BLaER1 (cell line): ENCODE measurements around the gene MMP25.
"Not testable (repeated sequence)": the region's sequence is repeated elsewhere in the genome, so short reads cannot be mapped to it uniquely, and the experiment has no call there.

Experiments used
- H3K27ac ChIP-seq: shearing (Covaris generic); formaldehyde crosslinking; 2 replicates; pipeline ENCODE4 v1.8.1; 2022
- H3K27me3 ChIP-seq: shearing (Covaris generic); formaldehyde crosslinking; 2 replicates; pipeline ENCODE4 v1.8.1; 2022
- H3K36me3 ChIP-seq: shearing (Covaris generic); formaldehyde crosslinking; 2 replicates; pipeline ENCODE4 v1.8.1; 2022
- H3K4me1 ChIP-seq: shearing (Covaris generic); formaldehyde crosslinking; 2 replicates; pipeline ENCODE4 v1.8.1; 2022
- H3K4me2 ChIP-seq: shearing (Covaris generic); formaldehyde crosslinking; 2 replicates; pipeline ENCODE4 v1.8.1; 2022
- H3K4me3 ChIP-seq: shearing (Covaris generic); formaldehyde crosslinking; 2 replicates; pipeline ENCODE4 v1.8.1; 2022
- H3K9ac ChIP-seq: shearing (Covaris generic); formaldehyde crosslinking; 2 replicates; pipeline ENCODE4 v1.8.1; 2022
- H3K9me3 ChIP-seq: shearing (Covaris generic); formaldehyde crosslinking; 2 replicates; pipeline ENCODE4 v1.8.1; 2022
- H4K20me1 ChIP-seq: shearing (Covaris generic); formaldehyde crosslinking; 2 replicates; pipeline ENCODE4 v1.8.1; 2022
- Cebpa-rat ChIP-seq: shearing (Covaris generic); IDR thresholded peaks from 2 replicates; pipeline ENCODE4 v1.8.1; 2022

The MMP25 gene

DNA sequence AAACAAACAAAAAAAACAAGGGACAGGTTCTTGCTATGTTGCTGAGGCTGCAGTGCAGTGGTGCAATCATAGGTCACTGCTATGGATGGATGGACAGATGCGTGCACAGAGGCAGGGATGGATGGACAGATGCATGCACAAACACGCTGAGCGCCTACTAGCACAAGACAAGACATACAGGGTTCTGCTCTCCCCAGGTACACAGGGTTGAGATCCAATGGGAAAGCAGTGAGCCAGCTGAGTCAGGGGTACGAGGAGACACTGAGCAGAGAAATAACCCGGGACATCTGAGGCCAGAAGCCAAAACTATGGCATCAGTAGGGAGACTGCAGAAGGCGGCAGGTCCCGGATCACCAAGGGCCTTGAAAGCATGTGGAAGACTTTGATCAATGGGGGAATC, 25.3 kb downstream of the MMP25 start:
- TF ChIP-seq Cebpa-rat: no peak; the same call in 1 of the 2 replicates
- Histone ChIP-seq H3K9ac (no peak overlapping the region), H4K20me1 (no peaks in the 10 kb centered on the region), H3K27me3 (no peaks in the 10 kb centered on the region), H3K27ac (no peak overlapping the region), H3K9me3 (no peaks in the 10 kb centered on the region), H3K4me1 (peaks cover 76% of the 10 kb centered on the region), H3K4me2 (peak overlapping the region; percentile 28; the same call in 1 of the 2 replicates), H3K36me3 (no peaks in the 10 kb centered on the region), H3K4me3 (no peak overlapping the region)

DNA sequence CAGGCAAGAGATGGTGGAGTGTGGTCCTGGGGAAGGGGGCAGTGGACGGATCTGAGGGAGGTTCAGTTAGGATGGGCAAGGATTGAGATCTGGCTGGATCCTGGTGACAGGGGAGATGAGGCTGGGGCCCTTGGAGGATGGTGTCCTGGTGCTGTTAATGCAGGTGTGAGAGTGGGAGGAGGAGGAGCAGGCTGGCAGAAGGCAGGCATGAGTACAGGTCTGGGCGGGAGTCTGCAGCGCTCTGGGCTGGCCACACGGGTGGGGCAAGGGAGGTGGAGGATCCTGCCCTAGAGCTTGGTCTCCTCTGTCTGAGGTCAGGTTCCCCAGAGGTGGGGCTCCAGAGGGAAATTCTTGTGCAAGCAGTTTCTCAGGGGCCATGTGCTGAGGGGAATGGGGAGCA, 25.8 kb downstream of the MMP25 start:
- H3K4me3 ChIP-seq, H3K36me3 ChIP-seq, H3K9ac ChIP-seq, H3K27ac ChIP-seq, H4K20me1 ChIP-seq, H3K27me3 ChIP-seq, H3K9me3 ChIP-seq: not testable (repeated sequence)
- Histone ChIP-seq H3K4me1 (peaks cover 81% of the 10 kb centered on the region), H3K4me2 (peak overlapping the region; percentile 28; the same call in 1 of the 2 replicates)

DNA sequence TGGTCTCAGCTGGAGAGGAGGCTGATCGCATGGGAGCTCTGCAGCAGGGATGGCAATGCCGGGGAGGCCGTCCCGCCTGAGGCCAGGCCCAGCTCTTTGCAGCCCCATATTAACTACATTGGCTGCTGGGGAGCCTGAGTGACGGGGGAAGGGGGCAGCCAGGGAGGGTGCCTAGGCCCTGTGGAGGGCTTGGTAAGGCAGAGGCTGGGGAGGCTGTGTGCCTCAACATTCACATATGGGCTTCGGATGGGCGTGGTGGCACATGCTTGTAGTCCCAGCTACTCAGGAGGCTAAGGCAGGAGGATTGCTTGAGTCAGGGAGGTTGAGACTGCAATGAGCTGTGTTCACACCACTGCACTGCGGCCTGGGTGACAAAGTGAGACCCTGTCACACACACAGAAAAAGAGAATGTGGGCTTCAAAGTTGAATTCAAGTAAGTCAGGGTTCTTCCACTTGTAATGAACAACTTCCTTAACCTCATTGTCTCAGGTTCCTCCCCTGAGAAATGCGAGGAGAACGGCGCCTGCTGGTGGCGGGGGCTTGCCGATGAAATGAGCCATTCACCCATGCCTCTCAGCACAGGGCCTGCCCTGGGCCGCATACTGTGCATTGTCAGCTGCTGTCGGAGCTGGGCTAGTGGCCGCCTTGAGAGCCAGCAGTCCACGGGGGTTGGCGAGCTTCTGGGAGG, 26.4 kb downstream of the MMP25 start:
- not testable (repeated sequence) for H4K20me1 ChIP-seq, H3K27me3 ChIP-seq, H3K36me3 ChIP-seq, H3K4me3 ChIP-seq, H3K9ac ChIP-seq, H3K27ac ChIP-seq, H3K9me3 ChIP-seq
- Histone ChIP-seq H3K4me1 (peaks cover 81% of the 10 kb centered on the region), H3K4me2 (peak overlapping the region; percentile 87)

DNA sequence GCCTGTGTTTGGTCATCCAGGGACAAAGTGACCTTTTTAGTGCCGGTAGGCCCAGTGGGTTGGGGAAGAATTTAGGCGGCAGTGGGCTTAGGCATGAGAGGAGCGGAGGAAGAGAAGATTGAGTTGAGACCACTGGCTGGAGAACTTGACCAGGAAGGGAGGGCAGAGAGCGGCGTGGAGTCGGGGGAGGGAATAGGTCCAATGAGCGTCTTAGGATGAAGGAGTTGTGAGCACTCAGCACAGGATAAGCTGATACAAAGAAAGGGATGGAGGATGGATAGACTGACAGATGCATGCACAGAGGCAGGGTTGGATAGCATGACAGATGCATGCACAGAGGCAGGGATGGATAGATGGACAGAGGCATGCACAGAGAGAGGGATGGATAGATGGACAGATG, 27.1 kb downstream of the MMP25 start:
- peak overlapping the region; percentile 87 for H3K4me2 ChIP-seq

DNA sequence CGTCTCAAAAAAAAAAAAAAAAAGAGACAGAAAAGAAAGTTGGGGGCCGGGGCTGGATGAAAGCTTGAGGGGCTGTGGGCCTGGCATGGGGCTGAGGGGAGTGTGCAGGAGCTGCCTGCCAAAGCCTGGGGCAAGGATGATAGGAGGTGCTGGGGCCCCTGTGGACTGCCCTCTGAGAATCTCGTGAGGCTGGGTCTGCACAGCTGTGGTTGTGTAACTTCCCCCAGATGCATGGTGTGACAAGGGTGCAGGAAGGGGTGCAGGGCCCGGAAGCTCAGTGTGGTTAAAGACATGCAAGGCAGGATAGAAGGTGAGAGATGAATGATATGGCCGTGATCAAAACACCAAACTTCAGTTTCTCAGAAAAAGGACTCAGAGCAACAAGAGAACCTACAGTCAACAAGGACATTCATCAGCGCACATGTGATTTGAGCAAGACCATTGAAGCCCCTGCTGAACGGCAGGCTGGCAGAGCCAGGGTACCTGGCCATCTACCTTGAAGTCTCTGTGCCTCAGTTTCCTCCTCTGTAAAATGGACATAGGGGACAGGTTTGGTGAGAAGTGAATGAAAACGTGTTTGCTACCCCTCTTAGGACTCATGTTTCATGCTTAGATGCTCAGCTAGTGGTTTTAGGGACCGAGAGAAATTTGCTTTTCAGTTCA, 28.6 kb downstream of the MMP25 start:
- Histone ChIP-seq H3K27ac (peak overlapping the region; percentile 90), H3K4me2 (peak overlapping the region; percentile 87), H3K9me3 (peaks cover 19% of the 10 kb centered on the region), H3K27me3 (no peaks in the 10 kb centered on the region), H3K9ac (peak overlapping the region; percentile 69; the same call in 1 of the 2 replicates), H4K20me1 (no peaks in the 10 kb centered on the region), H3K36me3 (no peaks in the 10 kb centered on the region), H3K4me3 (peak overlapping the region; percentile 2; the same call in 1 of the 2 replicates), H3K4me1 (peaks cover 86% of the 10 kb centered on the region)
- peak; percentile 96 for TF ChIP-seq Cebpa-rat

More for the DNA sequence above, 27.1 kb downstream of the MMP25 start:
- Histone ChIP-seq H3K4me3 (no peak overlapping the region), H3K9me3 (peaks cover 9% of the 10 kb centered on the region; the same call in 1 of the 2 replicates), H3K36me3 (no peaks in the 10 kb centered on the region), H3K27ac (no peak overlapping the region), H3K27me3 (no peaks in the 10 kb centered on the region), H3K4me1 (peaks cover 81% of the 10 kb centered on the region), H4K20me1 (no peaks in the 10 kb centered on the region), H3K9ac (no peak overlapping the region)
- no peak for TF ChIP-seq Cebpa-rat

DNA sequence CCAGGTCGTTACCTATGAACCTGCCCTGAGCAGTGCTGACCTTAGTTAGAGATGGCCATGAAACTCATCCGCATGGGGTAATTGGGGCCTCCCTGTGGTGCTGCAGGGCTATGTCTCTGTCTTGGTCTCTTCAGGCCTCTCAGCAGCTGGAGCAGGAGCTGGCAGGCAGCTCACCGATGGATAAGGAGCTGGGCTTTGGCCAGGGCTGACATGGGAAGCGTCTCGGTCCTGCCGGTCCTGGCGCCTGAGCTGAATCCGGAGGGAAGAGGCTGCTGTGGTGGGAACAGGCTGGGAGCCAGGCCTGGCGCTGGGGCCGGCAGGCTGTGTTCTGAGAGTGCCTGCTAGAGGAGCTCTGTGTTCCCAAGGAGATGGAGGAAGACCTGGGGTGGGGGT, 29.2 kb downstream of the MMP25 start:
- Histone ChIP-seq H3K4me2 (peak overlapping the region; percentile 87), H3K9ac (peak overlapping the region; percentile 69; the same call in 1 of the 2 replicates), H4K20me1 (no peaks in the 10 kb centered on the region), H3K36me3 (no peaks in the 10 kb centered on the region), H3K4me3 (peak overlapping the region; percentile 2; the same call in 1 of the 2 replicates), H3K9me3 (peaks cover 25% of the 10 kb centered on the region), H3K4me1 (peaks cover 84% of the 10 kb centered on the region), H3K27ac (peak overlapping the region; percentile 90), H3K27me3 (no peaks in the 10 kb centered on the region)
- TF ChIP-seq Cebpa-rat: no peak

DNA sequence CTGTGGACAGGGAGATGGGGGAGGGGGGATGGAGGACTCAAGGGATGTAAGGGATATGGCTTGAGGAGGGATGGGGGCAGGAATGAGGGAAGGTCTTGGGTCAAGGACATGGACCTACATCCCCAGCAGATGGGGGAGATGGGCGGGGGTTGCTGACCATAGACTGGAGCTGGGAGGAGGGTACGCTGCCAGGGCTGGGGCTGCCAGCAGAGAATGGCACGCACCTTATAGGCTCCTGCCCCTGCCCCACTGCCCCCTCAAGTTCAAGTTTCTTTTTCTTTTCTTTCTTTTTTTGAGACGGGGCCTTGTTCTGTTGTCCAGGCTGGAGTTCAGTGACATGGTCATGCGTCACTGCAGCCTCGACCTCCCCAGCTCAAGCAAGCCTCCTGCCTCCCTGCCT, 29.6 kb downstream of the MMP25 start:
- H3K4me2 ChIP-seq: peak overlapping the region; percentile 87
- not testable (repeated sequence) for H4K20me1 ChIP-seq, H3K27me3 ChIP-seq, H3K4me3 ChIP-seq, H3K36me3 ChIP-seq
- H3K9me3 ChIP-seq: peaks cover 29% of the 10 kb centered on the region
- peaks cover 82% of the 10 kb centered on the region for H3K4me1 ChIP-seq
- peak overlapping the region; percentile 48; the same call in 1 of the 2 replicates for H3K9ac ChIP-seq
- peak overlapping the region; percentile 90 for H3K27ac ChIP-seq

DNA sequence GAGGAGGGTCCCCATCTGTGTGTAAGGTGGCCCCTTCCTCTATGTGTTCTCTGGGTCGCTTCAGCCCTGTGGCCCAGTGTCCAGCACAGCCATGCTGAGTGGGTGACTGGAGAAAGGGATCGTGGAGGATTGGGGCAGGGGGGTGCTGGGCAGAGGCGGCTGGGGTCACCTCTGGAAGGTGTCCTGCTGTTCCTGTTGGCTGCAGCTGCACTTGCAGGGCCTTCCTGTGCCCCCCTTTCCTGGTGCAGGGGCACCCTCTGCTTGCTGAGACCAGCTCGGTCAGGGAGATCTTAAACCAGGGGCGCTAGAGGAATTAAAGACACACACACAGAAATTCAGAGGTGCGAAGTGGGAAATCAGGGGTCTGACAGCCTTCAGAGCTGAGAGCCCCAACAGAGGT, 30.2 kb downstream of the MMP25 start:
- TF ChIP-seq Cebpa-rat: no peak
- peak overlapping the region; percentile 11; the same call in 1 of the 2 replicates for H3K4me3 ChIP-seq
- H3K9me3 ChIP-seq: peaks cover 33% of the 10 kb centered on the region
- H3K27me3 ChIP-seq: no peaks in the 10 kb centered on the region
- H3K36me3 ChIP-seq: no peaks in the 10 kb centered on the region
- H3K4me1 ChIP-seq: peaks cover 80% of the 10 kb centered on the region
- peak overlapping the region; percentile 48 for H3K9ac ChIP-seq
- peak overlapping the region; percentile 87 for H3K4me2 ChIP-seq
- H3K27ac ChIP-seq: peak overlapping the region; percentile 90
- no peaks in the 10 kb centered on the region for H4K20me1 ChIP-seq

DNA sequence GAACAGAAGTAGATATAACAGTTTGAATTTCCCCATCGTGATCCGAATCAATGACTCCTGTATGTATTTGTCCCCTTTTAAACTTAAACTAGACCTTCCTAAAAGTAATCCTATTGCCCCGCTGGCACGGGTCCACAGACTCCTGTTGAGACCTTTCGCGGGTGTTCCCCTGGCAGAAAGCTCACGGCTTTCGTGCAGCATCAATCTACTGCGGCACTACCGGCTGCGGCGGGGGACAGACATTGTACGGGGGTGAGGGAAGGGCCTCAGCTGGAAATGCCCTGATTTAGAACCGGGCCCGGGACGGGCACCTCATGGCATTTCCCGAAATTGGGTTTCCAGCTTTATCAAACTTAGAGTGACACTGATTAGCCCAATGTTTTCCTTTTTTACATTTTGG, 33.7 kb downstream of the MMP25 start:
- no peak for TF ChIP-seq Cebpa-rat
- Histone ChIP-seq H3K36me3 (no peaks in the 10 kb centered on the region), H3K9ac (no peak overlapping the region), H3K9me3 (peaks cover 33% of the 10 kb centered on the region), H3K4me3 (no peak overlapping the region), H3K4me1 (peaks cover 53% of the 10 kb centered on the region), H3K4me2 (no peak overlapping the region), H4K20me1 (no peaks in the 10 kb centered on the region), H3K27me3 (no peaks in the 10 kb centered on the region), H3K27ac (no peak overlapping the region)

DNA sequence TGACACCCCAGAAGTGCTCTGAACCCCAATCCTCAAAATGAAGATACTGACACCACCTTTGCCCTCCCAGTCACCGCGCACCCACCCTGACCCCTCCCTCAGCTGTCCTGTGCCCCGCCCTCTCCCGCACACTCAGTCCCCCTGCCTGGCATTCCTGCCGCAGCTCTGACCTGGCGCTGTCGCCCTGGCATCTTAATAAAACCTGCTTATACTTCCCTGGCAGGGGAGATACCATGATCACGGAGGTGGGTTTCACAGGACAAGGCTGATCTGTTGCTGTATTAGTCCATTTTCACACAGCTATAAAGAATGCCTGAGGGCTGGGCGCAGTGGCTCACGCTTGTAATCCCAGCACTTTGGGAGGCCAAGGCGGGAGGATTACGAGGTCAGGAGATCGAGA, 35.6 kb downstream of the MMP25 start:
- not testable (repeated sequence) for H3K27me3 ChIP-seq, H3K27ac ChIP-seq, H4K20me1 ChIP-seq, H3K9ac ChIP-seq, H3K4me3 ChIP-seq, H3K36me3 ChIP-seq, H3K4me2 ChIP-seq
- peaks cover 53% of the 10 kb centered on the region for H3K4me1 ChIP-seq
- H3K9me3 ChIP-seq: peaks cover 33% of the 10 kb centered on the region

DNA sequence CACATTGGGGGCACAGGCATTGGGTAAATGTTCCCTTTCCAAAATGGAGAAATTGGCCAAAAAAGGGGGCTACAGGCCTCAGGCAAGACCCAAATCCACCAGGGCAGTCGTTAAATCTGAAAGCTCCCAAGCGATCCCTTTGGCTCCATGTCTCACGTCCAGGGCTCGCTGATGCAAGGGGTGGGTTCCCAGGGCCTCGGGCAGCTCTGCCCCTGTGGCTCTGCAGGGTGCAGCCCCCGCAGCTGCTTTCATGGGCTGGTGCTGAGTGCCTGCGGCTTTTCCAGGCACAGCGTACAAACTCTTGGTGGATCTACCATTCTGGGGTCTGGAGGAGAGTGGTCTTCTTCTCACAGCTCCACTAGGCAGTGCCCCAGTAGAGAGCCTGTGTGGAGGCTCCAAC, 37.0 kb downstream of the MMP25 start:
- not testable (repeated sequence) for H3K27me3 ChIP-seq

More for the DNA sequence above, 37.0 kb downstream of the MMP25 start:
- not testable (repeated sequence) for H3K4me2 ChIP-seq, H3K9ac ChIP-seq, H3K36me3 ChIP-seq, H3K4me3 ChIP-seq, H3K27ac ChIP-seq, H4K20me1 ChIP-seq
- Histone ChIP-seq H3K4me1 (peaks cover 53% of the 10 kb centered on the region), H3K9me3 (peaks cover 24% of the 10 kb centered on the region)
